Neutrophil (primary cell): ENCODE data around the gene SPAG16.

Experiments used
- H3K27ac ChIP-seq: fragments of 200-600 bp; sonication (generic); 2 replicates; pipeline ENCODE4 v1.5.1; 2016; ENCODE audit warnings: mild to moderate bottlenecking, moderate library complexity
- H3K27me3 ChIP-seq: fragments of 200-600 bp; sonication (generic); 2 replicates; pipeline ENCODE4 v1.6.0; 2016; ENCODE audit warnings: mild to moderate bottlenecking
- H3K36me3 ChIP-seq: fragments of 200-600 bp; sonication (generic); 2 replicates; pipeline ENCODE4 v1.5.1; 2017
- H3K4me1 ChIP-seq, 2 experiments: fragments of 200-600 bp in 1 of 2; sonication (generic) in 1 of 2; 1 replicate in 1 of 2; 2 replicates in 1 of 2; pipeline versions ENCODE4 v1.5.1 to v1.6.1; 2013 to 2016; ENCODE audit warnings: low read depth in 1 of 2, low read length in 1 of 2, mild to moderate bottlenecking in 1 of 2, moderate library complexity in 1 of 2; ENCODE audit not compliant: control insufficient read depth in 1 of 2, insufficient read depth in 1 of 2
- H3K4me3 ChIP-seq, 2 experiments: fragments of 200-600 bp in 1 of 2; sonication (generic) in 1 of 2; 1 replicate in 1 of 2; 2 replicates in 1 of 2; pipeline ENCODE4 v1.5.1; 2013 to 2016; ENCODE audit warnings: low read depth in 1 of 2, low read length in 1 of 2, mild to moderate bottlenecking in 1 of 2, moderate library complexity in 1 of 2
- H3K9me3 ChIP-seq: fragments of 200-600 bp; sonication (generic); 2 replicates; pipeline ENCODE4 v1.5.1; 2016
- CTCF ChIP-seq: fragments of 200-600 bp; sonication (generic); IDR thresholded peaks from 2 replicates; pipeline ENCODE4 v1.5.1; 2016; ENCODE audit warnings: antibody characterized with exemption

Gene SPAG16

DNA sequence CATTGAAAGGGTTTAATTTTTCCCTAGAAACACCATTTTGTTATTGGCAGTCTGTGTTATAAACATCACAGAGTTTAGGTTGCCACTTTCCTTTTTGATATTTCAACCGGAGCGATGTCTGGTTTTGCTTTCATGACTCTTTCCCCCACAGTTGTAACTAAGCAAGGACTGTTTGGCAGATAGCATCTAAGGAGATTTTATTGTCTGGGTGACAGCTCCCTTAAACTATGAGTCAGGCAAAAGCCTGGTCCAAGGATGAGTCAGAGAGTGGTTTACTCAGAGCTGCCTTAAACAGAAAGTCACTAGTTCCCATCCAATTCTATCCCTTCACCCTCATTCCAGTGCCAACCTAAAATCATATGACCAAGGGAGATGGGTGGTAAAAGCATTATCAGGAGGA, 785.0 kb downstream of the SPAG16 start:
- H3K9me3 ChIP-seq, result no peaks in the 10 kb centered on the region
- no peaks in the 10 kb centered on the region for H3K4me1 ChIP-seq
- no peaks in the 10 kb centered on the region for H3K36me3 ChIP-seq
- H3K27ac ChIP-seq, result no peak overlapping the region
- TF ChIP-seq CTCF, result no peak
- no peaks in the 10 kb centered on the region for H3K27me3 ChIP-seq
- no peak overlapping the region for H3K4me3 ChIP-seq

DNA sequence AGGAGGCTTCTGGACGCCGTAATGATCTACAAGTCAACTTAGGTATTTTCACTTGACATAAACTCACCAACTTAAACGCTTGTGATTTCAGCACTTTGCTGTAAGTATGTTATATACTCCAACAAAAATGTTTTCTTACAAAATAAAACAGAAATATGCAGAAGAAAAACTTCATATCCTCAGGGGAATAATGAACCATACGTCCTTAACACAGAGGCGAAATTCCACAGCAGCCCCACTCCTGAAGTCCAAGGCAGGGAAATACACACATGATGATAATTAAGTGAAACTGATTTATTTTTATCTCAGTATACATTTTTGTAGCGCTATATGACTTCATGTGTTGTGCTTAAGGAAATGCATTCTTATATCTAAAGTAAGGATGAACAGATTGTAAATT, 791.2 kb downstream of the SPAG16 start:
- TF ChIP-seq CTCF, result no peak
- Histone ChIP-seq H3K4me3 (no peak overlapping the region), H3K9me3 (no peaks in the 10 kb centered on the region), H3K27ac (no peak overlapping the region), H3K27me3 (no peaks in the 10 kb centered on the region), H3K4me1 (no peaks in the 10 kb centered on the region), H3K36me3 (no peaks in the 10 kb centered on the region)

- Histone ChIP-seq H3K4me3 (no peak overlapping the region), H3K9me3 (no peaks in the 10 kb centered on the region), H3K4me1 (no peaks in the 10 kb centered on the region), H3K27me3 (no peaks in the 10 kb centered on the region), H3K36me3 (no peaks in the 10 kb centered on the region), H3K27ac (no peak overlapping the region)
- TF ChIP-seq CTCF, result no peak
These were observed 792.3 kb downstream of the SPAG16 start for GRCh38 chr2:214076527-214076926.

GRCh38 chr2:214077727-214078126, 793.5 kb downstream of the SPAG16 start:
- Histone ChIP-seq H3K27ac (no peak overlapping the region), H3K9me3 (no peaks in the 10 kb centered on the region), H3K4me3 (no peak overlapping the region), H3K4me1 (no peaks in the 10 kb centered on the region), H3K36me3 (no peaks in the 10 kb centered on the region), H3K27me3 (no peaks in the 10 kb centered on the region)
- TF ChIP-seq CTCF, result no peak

DNA sequence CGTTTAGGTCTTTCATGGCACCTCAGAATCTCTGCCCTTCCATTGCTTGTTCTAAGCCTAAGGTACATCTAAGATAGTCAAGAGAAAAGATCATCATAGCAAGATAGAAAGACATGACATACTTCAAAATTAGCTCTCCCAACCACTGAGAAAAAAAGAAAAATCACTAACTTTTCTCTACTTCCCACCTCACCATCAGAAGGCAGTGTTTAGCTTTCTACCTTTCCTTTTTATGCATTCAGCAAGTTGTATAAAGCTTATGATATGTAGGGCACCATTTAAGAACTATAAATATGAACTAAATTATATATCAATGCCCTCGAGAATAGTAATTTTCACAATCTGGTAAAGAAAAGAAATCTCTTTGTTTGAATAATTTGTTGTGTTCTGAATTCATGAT, 794.8 kb downstream of the SPAG16 start:
- H3K9me3 ChIP-seq, result no peaks in the 10 kb centered on the region
- H3K27ac ChIP-seq, result no peak overlapping the region
- no peaks in the 10 kb centered on the region for H3K27me3 ChIP-seq
- H3K4me1 ChIP-seq, result no peaks in the 10 kb centered on the region
- H3K4me3 ChIP-seq, result no peak overlapping the region
- no peaks in the 10 kb centered on the region for H3K36me3 ChIP-seq
- TF ChIP-seq CTCF, result no peak

GRCh38 chr2:214088536-214088935, 804.3 kb downstream of the SPAG16 start:
- TF ChIP-seq CTCF, result no peak
- no peaks in the 10 kb centered on the region for H3K27me3 ChIP-seq
- H3K27ac ChIP-seq, result no peak overlapping the region
- H3K9me3 ChIP-seq, result no peaks in the 10 kb centered on the region
- H3K36me3 ChIP-seq, result no peaks in the 10 kb centered on the region
- H3K4me3 ChIP-seq, result no peak overlapping the region
- H3K4me1 ChIP-seq, result no peaks in the 10 kb centered on the region
